ENCODE measurements around the gene WAS.

GRCh38 chrX:48689208-48689920 lies 5.8 kb downstream of the WAS start:
- TF ChIP-seq CTCF (conservative IDR thresholded peaks at IDR 0.05; ENCODE audit: low read depth in 2 of 2) (no peak), REST (IDR thresholded peaks at IDR 0.05; ENCODE audit: unreplicated experiment) (no peak), EZH2 (IDR thresholded peaks at IDR 0.05; ENCODE audit: low read depth, unreplicated experiment) (no peak), EZH2phosphoT487 (IDR thresholded peaks at IDR 0.05; ENCODE audit: unreplicated experiment) (no peak), ZNF114 (CRISPR knock-in tag; IDR thresholded peaks at IDR 0.05) (no peak), STAT1 (IDR thresholded peaks at IDR 0.05; ENCODE audit: unreplicated experiment) (no peak), POLR2AphosphoS5 (IDR thresholded peaks at IDR 0.05; ENCODE audit: low read depth) (no peak), CREB1 (CRISPR knock-in tag; IDR thresholded peaks at IDR 0.05; ENCODE audit: low read depth) (no peak)
